ENCODE data around the gene EHD1.

EHD1 gene

DNA sequence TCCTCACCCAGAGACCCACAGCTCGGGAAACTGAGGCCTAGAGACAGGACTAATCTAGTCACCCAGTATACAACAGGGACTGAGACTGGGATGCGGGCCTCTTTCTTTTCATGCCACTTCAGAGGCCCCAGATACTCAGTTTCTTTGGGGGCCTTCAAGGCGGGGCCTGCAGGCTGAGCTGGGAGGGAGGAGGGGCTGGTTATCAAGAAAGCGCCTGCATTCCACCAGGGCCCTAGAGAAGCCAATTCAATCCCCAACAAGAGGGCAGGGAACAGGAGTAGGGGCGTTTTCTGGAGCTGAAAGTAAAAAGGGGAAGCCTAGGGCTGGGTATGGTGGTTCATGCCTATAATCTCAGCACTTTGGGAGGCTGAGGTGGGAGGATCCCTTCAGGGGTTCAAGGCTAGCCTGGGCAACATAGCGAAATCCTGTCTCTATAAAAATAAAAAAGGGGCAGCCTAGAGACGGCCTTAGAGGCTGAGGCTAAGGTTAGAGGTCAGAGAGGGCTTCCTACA, 37.0 kb upstream of the EHD1 start:
- TF ChIP-seq, protein P1, sequence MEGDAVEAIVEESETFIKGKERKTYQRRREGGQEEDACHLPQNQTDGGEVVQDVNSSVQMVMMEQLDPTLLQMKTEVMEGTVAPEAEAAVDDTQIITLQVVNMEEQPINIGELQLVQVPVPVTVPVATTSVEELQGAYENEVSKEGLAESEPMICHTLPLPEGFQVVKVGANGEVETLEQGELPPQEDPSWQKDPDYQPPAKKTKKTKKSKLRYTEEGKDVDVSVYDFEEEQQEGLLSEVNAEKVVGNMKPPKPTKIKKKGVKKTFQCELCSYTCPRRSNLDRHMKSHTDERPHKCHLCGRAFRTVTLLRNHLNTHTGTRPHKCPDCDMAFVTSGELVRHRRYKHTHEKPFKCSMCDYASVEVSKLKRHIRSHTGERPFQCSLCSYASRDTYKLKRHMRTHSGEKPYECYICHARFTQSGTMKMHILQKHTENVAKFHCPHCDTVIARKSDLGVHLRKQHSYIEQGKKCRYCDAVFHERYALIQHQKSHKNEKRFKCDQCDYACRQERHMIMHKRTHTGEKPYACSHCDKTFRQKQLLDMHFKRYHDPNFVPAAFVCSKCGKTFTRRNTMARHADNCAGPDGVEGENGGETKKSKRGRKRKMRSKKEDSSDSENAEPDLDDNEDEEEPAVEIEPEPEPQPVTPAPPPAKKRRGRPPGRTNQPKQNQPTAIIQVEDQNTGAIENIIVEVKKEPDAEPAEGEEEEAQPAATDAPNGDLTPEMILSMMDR (IDR thresholded peaks at IDR 0.05; ENCODE audit: extremely low read depth, missing control alignments) = no peak
- no peak for DNase-seq (ENCODE audit: low spot score)

DNA sequence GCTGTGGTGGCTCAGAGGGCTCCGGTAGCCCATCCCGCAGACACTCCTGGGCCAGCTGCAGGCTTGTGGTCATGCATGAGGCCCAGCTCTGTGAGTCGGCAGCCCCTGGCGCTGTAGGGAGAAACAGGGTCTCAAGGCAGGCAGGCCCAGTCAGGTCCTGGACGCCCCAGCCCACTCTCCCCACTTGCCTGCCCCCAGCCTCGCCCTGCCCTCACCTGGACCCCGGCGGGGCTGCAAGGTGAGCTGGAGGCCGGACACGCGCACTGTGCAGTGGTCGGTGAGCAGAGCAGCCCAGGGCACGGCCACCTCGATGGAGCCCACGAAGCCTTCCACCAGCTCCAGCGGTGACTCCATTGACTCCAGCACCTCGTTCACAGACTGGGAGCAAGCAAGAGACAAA, 35.7 kb upstream of the EHD1 start:
- TF ChIP-seq, protein P1 (IDR thresholded peaks at IDR 0.05; ENCODE audit: extremely low read depth, missing control alignments) = no peak
- no peak for DNase-seq (ENCODE audit: low spot score)

DNA sequence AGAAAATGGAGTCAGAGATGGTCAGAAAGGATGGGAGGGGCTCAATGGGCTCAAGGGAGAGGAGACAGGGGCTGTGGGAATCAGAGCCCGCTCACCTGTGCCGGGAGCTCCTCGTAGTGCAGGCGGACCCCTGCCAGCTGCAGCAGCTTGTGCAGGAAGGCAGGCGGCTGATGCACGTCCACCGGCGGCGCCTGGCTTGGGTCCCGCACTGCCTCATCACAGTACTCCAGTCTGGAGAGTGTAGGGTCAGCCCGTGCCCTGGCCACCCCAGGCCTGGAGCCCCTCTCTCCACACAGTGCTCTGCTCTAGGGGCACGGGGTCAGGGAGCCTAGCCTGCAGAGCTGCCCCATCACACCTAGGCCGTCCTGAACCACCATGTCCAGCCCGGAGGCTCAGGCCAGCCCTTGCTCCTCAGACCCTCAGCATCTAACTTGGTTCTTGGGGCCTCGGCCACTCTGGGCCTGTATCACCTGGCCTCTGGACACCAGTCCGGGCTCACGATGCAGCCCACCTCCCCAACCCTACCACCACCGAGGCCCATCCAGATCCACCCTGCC, 34.8 kb upstream of the EHD1 start:
- no peak for DNase-seq (ENCODE audit: low spot score)
- TF ChIP-seq, protein P1 (IDR thresholded peaks at IDR 0.05; ENCODE audit: extremely low read depth, missing control alignments) = no peak

DNA sequence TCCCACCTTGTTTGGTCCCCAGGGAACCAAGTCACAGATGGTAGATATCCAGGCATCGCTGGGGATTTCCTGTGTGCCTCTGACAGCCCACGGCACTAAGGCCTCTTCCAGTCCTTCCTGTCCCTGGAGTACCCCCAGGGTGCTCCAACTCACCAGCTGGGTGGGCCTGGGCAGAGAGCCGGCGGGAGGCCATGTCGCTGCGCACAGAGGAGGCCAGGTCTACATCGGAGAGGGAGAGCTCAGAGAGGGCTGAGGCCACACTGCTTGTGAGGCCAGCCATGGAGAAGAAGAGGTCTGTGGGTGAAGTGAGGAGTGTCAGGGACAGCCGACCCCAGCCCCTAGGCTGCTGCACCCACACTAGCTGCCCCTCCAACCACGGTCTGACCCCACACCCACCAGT, 33.3 kb upstream of the EHD1 start:
- no peak for DNase-seq (ENCODE audit: low spot score)
- TF ChIP-seq, protein P1 (IDR thresholded peaks at IDR 0.05; ENCODE audit: extremely low read depth, missing control alignments) = no peak

DNA sequence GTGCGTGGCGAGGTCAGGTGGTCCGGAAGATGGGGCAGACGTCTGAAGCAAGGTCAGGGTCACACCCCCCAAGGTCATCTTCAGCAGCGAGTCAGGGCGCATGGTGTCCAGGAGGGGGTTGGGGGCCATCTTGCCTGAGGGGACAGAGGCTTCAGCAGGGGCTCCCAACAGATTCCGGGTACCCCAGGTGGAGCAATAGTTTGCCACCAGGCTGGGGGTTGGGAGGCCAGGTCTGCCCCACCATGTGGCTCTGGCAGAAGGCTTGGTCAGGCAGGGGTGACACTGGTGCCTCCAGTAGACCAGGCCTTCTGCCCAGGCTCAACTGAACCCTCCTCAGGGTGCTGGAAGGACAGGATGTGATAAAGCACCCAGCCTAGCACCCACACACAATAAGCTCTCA, 32.7 kb upstream of the EHD1 start:
- DNase-seq (ENCODE audit: low spot score) = no peak
- TF ChIP-seq, protein P1 (IDR thresholded peaks at IDR 0.05; ENCODE audit: extremely low read depth, missing control alignments) = no peak

DNA sequence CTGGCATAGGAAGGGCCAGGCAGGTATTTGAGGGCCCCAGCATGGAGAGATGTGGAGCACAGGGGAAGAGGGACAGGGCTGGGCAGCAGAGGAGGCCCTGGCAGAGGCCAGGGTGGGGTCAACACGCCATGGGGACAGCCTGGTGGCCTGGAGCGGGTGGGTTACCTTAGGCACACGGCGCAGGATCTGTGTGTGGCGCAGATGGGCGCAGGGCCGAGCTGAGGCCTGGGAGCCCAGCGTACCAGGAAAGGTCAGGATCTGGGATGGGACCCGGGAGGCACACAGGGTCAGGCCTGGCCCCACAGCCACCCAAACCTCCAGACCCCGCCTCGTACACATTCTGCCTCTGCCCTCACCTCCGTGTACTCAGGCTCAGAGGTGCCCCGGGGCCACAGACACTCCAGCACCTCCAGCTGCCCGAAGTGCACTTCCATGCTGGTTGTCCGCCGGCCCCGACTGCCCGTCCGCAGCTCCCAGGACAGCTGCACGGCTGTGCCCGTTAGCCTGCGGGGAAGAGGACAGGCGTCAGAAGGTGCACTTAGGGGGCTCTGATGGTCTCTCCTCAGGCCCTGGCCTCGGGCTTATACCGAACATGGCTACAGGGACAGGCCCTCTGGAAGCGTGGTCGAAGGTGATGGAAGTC, 32.2 kb upstream of the EHD1 start:
- TF ChIP-seq, protein P1 (IDR thresholded peaks at IDR 0.05; ENCODE audit: extremely low read depth, missing control alignments) = no peak
- no peak for DNase-seq (ENCODE audit: low spot score)

DNA sequence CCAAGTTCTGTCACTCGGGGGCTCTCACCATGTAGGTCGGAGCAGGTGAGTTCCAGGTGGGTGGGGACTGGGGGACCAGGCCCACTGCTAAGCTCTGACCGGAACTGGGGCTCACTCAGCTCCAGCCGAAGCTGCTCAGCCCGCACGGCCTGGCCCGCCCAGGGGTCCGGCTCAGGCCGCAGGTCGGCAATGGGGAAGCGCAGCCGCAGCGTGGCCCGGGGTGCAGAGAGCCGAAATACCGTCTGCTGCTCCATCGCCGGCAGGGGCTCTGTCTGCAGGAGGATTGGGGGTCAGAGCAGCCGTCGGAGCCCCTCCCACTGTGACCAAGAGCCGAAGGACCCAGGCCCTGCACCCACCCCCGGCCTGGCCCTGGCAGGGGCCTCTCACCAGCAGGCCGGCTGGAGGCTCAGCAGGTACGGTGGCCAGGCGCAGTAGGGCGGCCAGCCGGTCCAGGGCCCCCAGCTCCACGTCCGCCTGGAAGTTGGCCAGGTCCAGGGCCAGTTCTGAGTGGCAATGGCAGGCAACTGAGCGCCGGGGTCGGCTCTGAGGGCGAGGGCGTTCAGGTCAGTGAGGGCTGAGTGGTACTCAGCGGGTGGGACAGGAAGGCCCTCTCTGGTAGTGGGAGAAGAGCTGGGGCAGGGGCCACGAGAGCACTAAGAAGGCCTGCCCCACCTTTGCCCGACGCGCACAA, 31.4 kb upstream of the EHD1 start:
- no peak for DNase-seq (ENCODE audit: low spot score)
- TF ChIP-seq, protein P1 (IDR thresholded peaks at IDR 0.05; ENCODE audit: extremely low read depth, missing control alignments) = no peak
